ENCODE data around the gene ETFRF1.

Gene ETFRF1

GRCh38 chr12:25186038-25186787, 8.8 kb upstream of the ETFRF1 start:
- Histone ChIP-seq H3K27ac (replicated peaks) (no peak overlapping the region), H3K4me3 (replicated peaks; ENCODE audit: insufficient read depth, low read length) (no peak overlapping the region), H3K27me3 (ENCODE audit: insufficient read depth, poor library complexity, severe bottlenecking) (no peaks in the 10 kb centered on the region)
- TF ChIP-seq POLR2AphosphoS5 (IDR thresholded peaks at IDR 0.05; ENCODE audit: low read depth) (no peak), SPI1 (IDR thresholded peaks at IDR 0.05; ENCODE audit: borderline replicate concordance, low read depth) (peak; percentile 61)
- DNase-seq (ENCODE audit: low read depth in 1 of 2, low spot score in 1 of 2), result no peak

GRCh38 chr12:25186788-25187402, 8.1 kb upstream of the ETFRF1 start:
- Histone ChIP-seq H3K27ac (replicated peaks) (no peak overlapping the region), H3K4me3 (replicated peaks; ENCODE audit: insufficient read depth, low read length) (no peak overlapping the region), H3K27me3 (ENCODE audit: insufficient read depth, poor library complexity, severe bottlenecking) (no peaks in the 10 kb centered on the region)
- no peak for TF ChIP-seq GABPA (IDR thresholded peaks at IDR 0.05; ENCODE audit: low read depth)
- TF ChIP-seq SPI1 (IDR thresholded peaks at IDR 0.05; ENCODE audit: borderline replicate concordance, low read depth), result no peak
- TF ChIP-seq REST (IDR thresholded peaks at IDR 0.05; ENCODE audit: insufficient replicate concordance, low read depth), result no peak
- no peak for TF ChIP-seq POLR2AphosphoS5 (IDR thresholded peaks at IDR 0.05; ENCODE audit: low read depth)
- no peak for TF ChIP-seq CTCF (IDR thresholded peaks at IDR 0.05; ENCODE audit: insufficient read depth, low read length)
- no peak for DNase-seq (ENCODE audit: low read depth in 1 of 2, low spot score in 1 of 2)

GRCh38 chr12:25187781-25188180, 7.3 kb upstream of the ETFRF1 start:
- Histone ChIP-seq H3K27ac (replicated peaks) (no peak overlapping the region), H3K4me3 (replicated peaks; ENCODE audit: insufficient read depth, low read length) (no peak overlapping the region), H3K27me3 (ENCODE audit: insufficient read depth, poor library complexity, severe bottlenecking) (no peaks in the 10 kb centered on the region)
- DNase-seq (ENCODE audit: low read depth in 1 of 2, low spot score in 1 of 2), result no peak
- TF ChIP-seq CTCF (IDR thresholded peaks at IDR 0.05; ENCODE audit: insufficient read depth, low read length) (no peak), POLR2AphosphoS5 (IDR thresholded peaks at IDR 0.05; ENCODE audit: low read depth) (no peak), GABPA (IDR thresholded peaks at IDR 0.05; ENCODE audit: low read depth) (no peak), SPI1 (IDR thresholded peaks at IDR 0.05; ENCODE audit: borderline replicate concordance, low read depth) (no peak), REST (IDR thresholded peaks at IDR 0.05; ENCODE audit: insufficient replicate concordance, low read depth) (no peak)

GRCh38 chr12:25189656-25190055, 5.4 kb upstream of the ETFRF1 start:
- TF ChIP-seq CTCF (IDR thresholded peaks at IDR 0.05; ENCODE audit: insufficient read depth, low read length), result no peak
- TF ChIP-seq SPI1 (IDR thresholded peaks at IDR 0.05; ENCODE audit: borderline replicate concordance, low read depth), result no peak
- TF ChIP-seq REST (IDR thresholded peaks at IDR 0.05; ENCODE audit: insufficient replicate concordance, low read depth), result no peak
- no peak for TF ChIP-seq GABPA (IDR thresholded peaks at IDR 0.05; ENCODE audit: low read depth)
- no peak for TF ChIP-seq POLR2AphosphoS5 (IDR thresholded peaks at IDR 0.05; ENCODE audit: low read depth)
- no peak for DNase-seq (ENCODE audit: low read depth in 1 of 2, low spot score in 1 of 2)
- Histone ChIP-seq H3K4me3 (replicated peaks; ENCODE audit: insufficient read depth, low read length) (no peak overlapping the region), H3K27me3 (ENCODE audit: insufficient read depth, poor library complexity, severe bottlenecking) (no peaks in the 10 kb centered on the region), H3K27ac (replicated peaks) (no peak overlapping the region)

Data from HL-60 (cell line).